ENCODE measurements around the gene CLMN. TPM values are rescaled to one million over a fixed set of nuclear protein-coding genes. Genes with fewer than 3 reads are reported as not detected.

CLMN gene
- total RNA-seq, 2 donors from 2014 or later = 5.8 to 6.9 TPM

GRCh38 chr14:95196826-95197545, 122.7 kb downstream of the CLMN start:
- no peaks in the 10 kb centered on the region for H3K9me3 Mint-ChIP-seq
- DNase-seq (ENCODE audit: low spot score in 2 of 2) = no peak
- peak overlapping the region in 1 of 2 donors; percentile 18 for H3K27ac Mint-ChIP-seq
- H3K36me3 Mint-ChIP-seq = no peaks in the 10 kb centered on the region
- ATAC-seq = no peak

GRCh38 chr14:95196268-95196667, 123.4 kb downstream of the CLMN start:
- DNase-seq (ENCODE audit: low spot score in 2 of 2) (no peak), ATAC-seq (peak; percentile 29 to 58)
- H3K36me3 Mint-ChIP-seq = no peaks in the 10 kb centered on the region
- peak overlapping the region in 1 of 2 donors; percentile 18 for H3K27ac Mint-ChIP-seq
- H3K9me3 Mint-ChIP-seq = no peaks in the 10 kb centered on the region

GRCh38 chr14:95195031-95195430, 124.7 kb downstream of the CLMN start:
- Mint-ChIP-seq H3K9me3 (no peaks in the 10 kb centered on the region), H3K27ac (no peak overlapping the region), H3K36me3 (no peaks in the 10 kb centered on the region)
- DNase-seq (ENCODE audit: low spot score in 2 of 2) (no peak), ATAC-seq (no peak)

GRCh38 chr14:95193081-95193480, 126.6 kb downstream of the CLMN start:
- ATAC-seq (no peak), DNase-seq (ENCODE audit: low spot score in 2 of 2) (no peak)
- Mint-ChIP-seq H3K27ac (no peak overlapping the region), H3K9me3 (peaks cover 2 to 3% of the 10 kb centered on the region in 2 donors), H3K36me3 (peaks cover 3% of the 10 kb centered on the region in 2 donors)

- H3K27ac Mint-ChIP-seq = peak overlapping the region in 1 of 2 donors; percentile 45
- DNase-seq (ENCODE audit: low spot score in 2 of 2) (no peak), ATAC-seq (no peak)
- H3K9me3 Mint-ChIP-seq = peaks cover 5 to 6% of the 10 kb centered on the region in 2 donors
- peaks cover 7 to 9% of the 10 kb centered on the region in 2 donors for H3K36me3 Mint-ChIP-seq
Measured at GRCh38 chr14:95192311-95192710, 127.4 kb downstream of the CLMN start.

GRCh38 chr14:95191445-95192199, 128.1 kb downstream of the CLMN start:
- DNase-seq (ENCODE audit: low spot score in 2 of 2) (no peak), ATAC-seq (peak in 1 of 2 donors; percentile 41)
- peaks cover 7 to 9% of the 10 kb centered on the region in 2 donors for H3K36me3 Mint-ChIP-seq

GRCh38 chr14:95190857-95191256, 128.9 kb downstream of the CLMN start:
- H3K27ac Mint-ChIP-seq = peak overlapping the region in 1 of 2 donors; percentile 29
- no peak for DNase-seq (ENCODE audit: low spot score in 2 of 2)
- peaks cover 7 to 9% of the 10 kb centered on the region in 2 donors for H3K36me3 Mint-ChIP-seq
- H3K9me3 Mint-ChIP-seq = peaks cover 6 to 9% of the 10 kb centered on the region in 2 donors
- no peak for ATAC-seq

More at GRCh38 chr14:95191445-95192199, 128.1 kb downstream of the CLMN start:
- Mint-ChIP-seq H3K27ac (no peak overlapping the region), H3K9me3 (peaks cover 6 to 9% of the 10 kb centered on the region in 2 donors)

GRCh38 chr14:95190346-95190840, 129.3 kb downstream of the CLMN start:
- Mint-ChIP-seq H3K9me3 (peaks cover 6 to 9% of the 10 kb centered on the region in 2 donors), H3K36me3 (peaks cover 7 to 9% of the 10 kb centered on the region in 2 donors), H3K27ac (peak overlapping the region in 1 of 2 donors; percentile 29)
- ATAC-seq = no peak
- no peak for DNase-seq (ENCODE audit: low spot score in 2 of 2)

- ATAC-seq = no peak
- DNase-seq (ENCODE audit: low spot score in 2 of 2) = no peak
- peaks cover 6 to 9% of the 10 kb centered on the region in 2 donors for H3K9me3 Mint-ChIP-seq
- H3K27ac Mint-ChIP-seq = no peak overlapping the region
- H3K36me3 Mint-ChIP-seq = peaks cover 7 to 9% of the 10 kb centered on the region in 2 donors
Measured at GRCh38 chr14:95189367-95190132, 130.2 kb downstream of the CLMN start.

- peaks cover 7 to 9% of the 10 kb centered on the region in 2 donors for H3K36me3 Mint-ChIP-seq
- H3K27ac Mint-ChIP-seq = no peak overlapping the region
- no peak for ATAC-seq
- DNase-seq (ENCODE audit: low spot score in 2 of 2) = no peak
- peaks cover 6 to 9% of the 10 kb centered on the region in 2 donors for H3K9me3 Mint-ChIP-seq
Measured at GRCh38 chr14:95188380-95188779, 131.3 kb downstream of the CLMN start.

GRCh38 chr14:95185767-95186392, 133.8 kb downstream of the CLMN start:
- H3K27ac Mint-ChIP-seq = no peak overlapping the region
- ATAC-seq = no peak
- DNase-seq (ENCODE audit: low spot score in 2 of 2) = no peak
- peaks cover 6 to 9% of the 10 kb centered on the region in 2 donors for H3K9me3 Mint-ChIP-seq
- peaks cover 7 to 9% of the 10 kb centered on the region in 2 donors for H3K36me3 Mint-ChIP-seq

GRCh38 chr14:95185033-95185766, 134.5 kb downstream of the CLMN start:
- peaks cover 7 to 9% of the 10 kb centered on the region in 2 donors for H3K36me3 Mint-ChIP-seq
- ATAC-seq = no peak
- H3K27ac Mint-ChIP-seq = peak overlapping the region in 1 of 2 donors; percentile 72
- H3K9me3 Mint-ChIP-seq = peaks cover 6 to 9% of the 10 kb centered on the region in 2 donors
- DNase-seq (ENCODE audit: low spot score in 2 of 2) = no peak

- Mint-ChIP-seq H3K36me3 (peaks cover 7 to 9% of the 10 kb centered on the region in 2 donors), H3K27ac (no peak overlapping the region), H3K9me3 (peaks cover 6 to 9% of the 10 kb centered on the region in 2 donors)
- ATAC-seq (no peak), DNase-seq (ENCODE audit: low spot score in 2 of 2) (no peak)
Measured at GRCh38 chr14:95184413-95184790, 135.3 kb downstream of the CLMN start.

GRCh38 chr14:95183532-95184412, 135.9 kb downstream of the CLMN start:
- H3K27ac Mint-ChIP-seq = no peak overlapping the region
- peaks cover 7 to 9% of the 10 kb centered on the region in 2 donors for H3K36me3 Mint-ChIP-seq
- ATAC-seq = no peak
- peaks cover 6 to 9% of the 10 kb centered on the region in 2 donors for H3K9me3 Mint-ChIP-seq
- DNase-seq (ENCODE audit: low spot score in 2 of 2) = no peak

- Mint-ChIP-seq H3K36me3 (peaks cover 4 to 6% of the 10 kb centered on the region in 2 donors), H3K27ac (no peak overlapping the region), H3K9me3 (peaks cover 3 to 7% of the 10 kb centered on the region in 2 donors)
- no peak for ATAC-seq
- DNase-seq (ENCODE audit: low spot score in 2 of 2) = no peak
Measured at GRCh38 chr14:95183082-95183481, 136.6 kb downstream of the CLMN start.
